Retina (tissue), 1 donor: ENCODE data around the gene PPP3CA.
A peak's percentile ranks its signal among the peaks of the same experiment; 100 is the strongest.

ENCODE experiments used
- DNase-seq: peaks from one replicate; pipeline ENCODE4 v3.0.0-alpha.2; 2016

PPP3CA gene

GRCh38 chr4:101169044-101170014, 178.0 kb downstream of the PPP3CA start:
- peak; percentile 31 for DNase-seq

GRCh38 chr4:101163936-101164335, 183.4 kb downstream of the PPP3CA start:
- no peak for DNase-seq

- DNase-seq: no peak
Measured at GRCh38 chr4:101162990-101163380, 184.3 kb downstream of the PPP3CA start.

GRCh38 chr4:101160792-101161592, 186.3 kb downstream of the PPP3CA start:
- no peak for DNase-seq

GRCh38 chr4:101158507-101158906, 188.8 kb downstream of the PPP3CA start:
- DNase-seq: no peak

- DNase-seq: no peak
Measured at GRCh38 chr4:101158134-101158482, 189.2 kb downstream of the PPP3CA start.

GRCh38 chr4:101157415-101158133, 189.8 kb downstream of the PPP3CA start:
- DNase-seq: no peak

- no peak for DNase-seq
Measured at GRCh38 chr4:101156619-101157310, 190.6 kb downstream of the PPP3CA start.

- DNase-seq: no peak
Measured at GRCh38 chr4:101155945-101156344, 191.4 kb downstream of the PPP3CA start.

GRCh38 chr4:101155368-101155767, 192.0 kb downstream of the PPP3CA start:
- DNase-seq: no peak

- no peak for DNase-seq
Measured at GRCh38 chr4:101153653-101154052, 193.7 kb downstream of the PPP3CA start.

GRCh38 chr4:101152521-101152920, 194.8 kb downstream of the PPP3CA start:
- DNase-seq: no peak

GRCh38 chr4:101148551-101148950, 198.8 kb downstream of the PPP3CA start:
- no peak for DNase-seq

- no peak for DNase-seq
Measured at GRCh38 chr4:101147283-101147682, 200.0 kb downstream of the PPP3CA start.

GRCh38 chr4:101145021-101145420, 202.3 kb downstream of the PPP3CA start:
- DNase-seq: no peak

- no peak for DNase-seq
Measured at GRCh38 chr4:101142259-101142658, 205.1 kb downstream of the PPP3CA start.

- no peak for DNase-seq
Measured at GRCh38 chr4:101141855-101142254, 205.5 kb downstream of the PPP3CA start.

GRCh38 chr4:101141230-101141629, 206.1 kb downstream of the PPP3CA start:
- no peak for DNase-seq

- no peak for DNase-seq
Measured at GRCh38 chr4:101140228-101140627, 207.1 kb downstream of the PPP3CA start.

- DNase-seq: no peak
Measured at GRCh38 chr4:101136373-101137370, 210.7 kb downstream of the PPP3CA start.

- DNase-seq: no peak
Measured at GRCh38 chr4:101135371-101136010, 211.8 kb downstream of the PPP3CA start.
